ENCODE data around the gene SLC25A21.
"Not testable (repeated sequence)": the region's sequence is repeated elsewhere in the genome, so short reads cannot be mapped to it uniquely, and the experiment has no call there.

SLC25A21 gene

GRCh38 chr14:36750244-36750643, 422.2 kb downstream of the SLC25A21 start:
- DNase-seq = no peak

- DNase-seq = no peak
Observed at GRCh38 chr14:36748610-36749213, 423.7 kb downstream of the SLC25A21 start.

GRCh38 chr14:36747411-36748184, 424.8 kb downstream of the SLC25A21 start:
- no peak for DNase-seq

- DNase-seq = no peak
Observed at GRCh38 chr14:36746872-36747271, 425.5 kb downstream of the SLC25A21 start.

- DNase-seq = no peak
Observed at GRCh38 chr14:36741858-36742257, 430.5 kb downstream of the SLC25A21 start.

- no peak for DNase-seq
Observed at GRCh38 chr14:36738269-36738668, 434.1 kb downstream of the SLC25A21 start.

GRCh38 chr14:36726128-36726527, 446.3 kb downstream of the SLC25A21 start:
- DNase-seq = no peak

GRCh38 chr14:36724162-36724561, 448.2 kb downstream of the SLC25A21 start:
- DNase-seq = no peak

GRCh38 chr14:36723530-36723929, 448.9 kb downstream of the SLC25A21 start:
- no peak for DNase-seq

- DNase-seq = no peak
Observed at GRCh38 chr14:36721877-36722276, 450.5 kb downstream of the SLC25A21 start.

- DNase-seq = no peak
Observed at GRCh38 chr14:36720657-36721056, 451.7 kb downstream of the SLC25A21 start.

GRCh38 chr14:36719823-36720222, 452.6 kb downstream of the SLC25A21 start:
- DNase-seq = no peak

- no peak for DNase-seq
Observed at GRCh38 chr14:36718216-36718615, 454.2 kb downstream of the SLC25A21 start.

- DNase-seq = no peak
Observed at GRCh38 chr14:36717363-36717762, 455.0 kb downstream of the SLC25A21 start.

GRCh38 chr14:36716614-36717184, 455.7 kb downstream of the SLC25A21 start:
- no peak for DNase-seq

- no peak for DNase-seq
Observed at GRCh38 chr14:36713960-36714703, 458.3 kb downstream of the SLC25A21 start.

- no peak for DNase-seq
Observed at GRCh38 chr14:36707570-36707969, 464.8 kb downstream of the SLC25A21 start.

GRCh38 chr14:36702474-36702873, 469.9 kb downstream of the SLC25A21 start:
- DNase-seq = no peak

GRCh38 chr14:36701132-36701531, 471.3 kb downstream of the SLC25A21 start:
- no peak for DNase-seq

GRCh38 chr14:36700651-36701050, 471.8 kb downstream of the SLC25A21 start:
- DNase-seq = no peak

- not testable (repeated sequence) for DNase-seq
Observed at GRCh38 chr14:36699420-36699819, 473.0 kb downstream of the SLC25A21 start.

GRCh38 chr14:36690311-36691040, 481.9 kb downstream of the SLC25A21 start:
- no peak for DNase-seq

- DNase-seq = no peak
Observed at GRCh38 chr14:36684946-36685345, 487.5 kb downstream of the SLC25A21 start.
